Fibroblast of peridontal ligament (primary cell): ENCODE results near the gene VAMP5.

Source experiments
- DNase-seq: peaks from one replicate; pipeline ENCODE4 v3.0.0-alpha.2; 2010; ENCODE audit errors: extremely low read depth

VAMP5 gene

DNA sequence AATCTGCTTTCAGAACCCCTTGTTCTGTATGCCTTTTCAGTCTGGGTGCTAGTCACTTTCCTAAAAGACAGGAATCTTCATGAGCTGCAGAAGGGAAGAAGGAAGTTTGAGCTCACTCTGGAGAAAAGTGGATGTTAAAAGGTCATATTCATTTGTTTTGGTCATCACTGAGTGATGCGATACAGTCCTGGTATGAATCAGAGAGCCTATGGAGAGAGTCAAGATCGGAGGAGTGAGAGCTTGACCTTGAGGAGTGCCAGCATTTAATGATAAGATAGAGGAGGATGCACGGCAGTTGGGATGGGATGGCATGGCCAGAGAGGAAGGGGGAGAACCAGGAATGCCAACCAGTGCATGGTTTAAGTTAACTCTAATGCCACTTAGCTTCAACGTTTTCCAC is 51.4 kb downstream of the VAMP5 start:
- DNase-seq, result no peak

- DNase-seq, result no peak
These were observed 58.5 kb downstream of the VAMP5 start for GRCh38 chr2:85642725-85643124.
